Colon (tissue), 2 donors: ENCODE results near the gene GORAB.

ENCODE experiments used
- FAIRE-seq: peaks from 2 replicates; lab custom pipeline; 2012; peaks lifted over from hg19 to GRCh38; lab: Jason Lieb, UNC
- donor health status: control.
- donor health status: control.

Gene GORAB

GRCh38 chr1:170531758-170532657, at the start of gene GORAB:
TSS of gene GORAB (plus strand) at chr1:170532166. CDS start at chr1:170532224, 58 bp downstream.
- FAIRE-seq: no peak

GRCh38 chr1:170483051-170483450, 48.9 kb upstream of the GORAB start:
- FAIRE-seq: no peak

GRCh38 chr1:170487503-170487902, 44.5 kb upstream of the GORAB start:
- FAIRE-seq: no peak

GRCh38 chr1:170491291-170491690, 40.7 kb upstream of the GORAB start:
- no peak for FAIRE-seq

DNA sequence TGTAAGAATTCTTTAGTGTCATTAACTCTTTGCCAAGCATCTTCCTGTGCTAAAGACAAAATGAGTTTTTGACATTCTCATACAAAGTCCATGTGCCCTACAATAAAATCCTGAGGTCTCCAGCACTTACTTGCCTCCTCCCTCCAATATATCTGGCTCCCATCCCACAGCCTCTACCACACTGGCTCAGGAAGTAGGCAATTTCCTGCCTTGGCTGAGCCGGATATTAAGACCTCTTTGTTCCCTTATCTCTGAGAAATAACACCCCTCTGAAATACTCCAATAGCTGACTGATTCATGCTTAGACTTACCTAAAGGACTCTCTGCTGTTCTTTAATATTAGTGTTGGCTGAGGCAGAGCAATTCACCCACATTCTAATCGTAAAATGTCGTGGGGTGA, 37.6 kb upstream of the GORAB start:
- FAIRE-seq: no peak

- FAIRE-seq: no peak
Observed at GRCh38 chr1:170495006-170495405, 37.0 kb upstream of the GORAB start.

DNA sequence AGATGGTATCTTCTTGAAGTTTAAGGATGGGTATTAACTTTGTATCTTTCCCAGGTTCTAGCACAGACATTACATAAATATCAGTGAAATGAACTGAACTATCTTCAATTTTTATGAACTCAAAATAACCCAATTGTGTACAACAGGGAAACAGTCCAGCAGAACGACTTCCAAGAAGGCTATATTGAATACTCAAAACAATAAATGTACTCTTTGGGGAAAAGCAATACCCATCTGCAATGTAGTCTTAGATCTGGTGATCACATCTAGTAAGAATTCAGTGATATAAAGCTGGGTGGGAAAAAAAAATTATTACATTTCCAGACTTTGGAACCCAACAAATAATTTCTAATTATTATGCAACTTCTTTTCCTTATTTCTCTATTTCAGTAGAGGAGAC, 33.1 kb upstream of the GORAB start:
- no peak for FAIRE-seq

- FAIRE-seq: no peak
Observed at GRCh38 chr1:170503665-170504064, 28.3 kb upstream of the GORAB start.

DNA sequence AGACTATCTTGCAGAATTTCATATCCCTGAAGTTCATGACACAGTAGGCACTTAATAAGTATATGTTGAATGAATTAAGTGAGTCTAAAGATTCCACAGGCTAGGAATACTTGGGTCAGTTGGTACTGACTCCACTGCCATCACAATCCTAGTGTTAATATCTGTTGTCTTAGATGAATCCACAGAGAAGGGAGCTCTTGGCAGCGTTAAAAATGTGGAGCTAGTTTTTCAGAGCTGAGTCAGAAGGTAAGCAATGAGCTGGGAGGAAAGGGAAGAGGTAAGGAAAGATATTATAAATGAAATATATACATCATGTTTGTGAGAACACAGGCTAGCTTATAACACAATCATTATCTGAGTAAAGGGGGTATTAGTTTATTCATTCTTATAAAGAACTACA, 21.8 kb upstream of the GORAB start:
- no peak for FAIRE-seq

DNA sequence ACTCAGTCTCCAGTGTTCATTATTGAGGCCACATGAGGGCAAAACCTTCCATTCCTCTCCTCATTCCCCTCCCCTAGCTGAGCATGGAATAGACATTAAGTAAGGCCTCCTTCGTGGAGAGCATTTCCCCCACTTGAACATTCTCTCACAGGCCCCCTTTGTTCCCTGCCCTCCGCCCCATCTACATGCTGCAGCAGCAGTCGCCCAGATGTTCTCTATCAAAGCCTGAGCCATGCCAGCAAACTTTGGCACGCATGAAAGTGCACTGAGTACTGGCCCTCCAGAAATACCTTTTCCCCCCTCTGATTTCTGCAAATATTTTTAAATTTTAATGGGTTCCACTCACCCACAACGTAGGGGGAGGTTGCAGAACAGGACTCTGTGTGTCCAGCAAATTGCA, 20.9 kb upstream of the GORAB start:
- no peak for FAIRE-seq

GRCh38 chr1:170513138-170513537, 18.8 kb upstream of the GORAB start:
- FAIRE-seq: no peak

DNA sequence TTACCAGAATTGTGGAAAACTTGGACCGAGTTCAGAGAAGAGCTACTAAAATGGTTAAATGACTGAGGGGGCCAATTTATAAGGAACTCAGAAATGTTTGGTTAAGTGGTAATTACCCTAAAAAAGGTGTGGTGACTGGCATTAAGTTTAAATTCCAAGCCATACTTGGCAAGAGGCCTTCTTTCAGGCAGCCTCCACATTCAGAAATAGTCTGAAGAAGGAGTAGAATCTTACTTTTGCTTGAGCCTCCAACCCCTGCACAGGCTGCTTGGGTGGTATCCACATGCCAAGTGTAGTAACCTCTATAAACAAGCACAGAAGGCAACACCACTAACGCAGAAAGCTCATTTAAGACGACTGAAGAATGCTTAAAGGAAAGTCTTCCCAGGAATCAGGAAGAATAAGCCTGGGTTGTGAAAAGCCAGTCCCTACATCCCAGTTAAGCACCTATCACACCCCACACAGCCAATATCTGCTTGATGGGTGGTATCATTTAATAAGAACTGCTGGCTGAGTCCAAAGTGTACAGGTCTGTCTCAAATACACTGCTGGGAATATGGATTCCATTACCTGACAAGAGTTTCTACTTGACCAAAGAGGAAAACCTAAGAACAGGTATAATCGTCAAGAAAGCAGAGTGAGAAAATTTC, 13.7 kb upstream of the GORAB start:
- no peak for FAIRE-seq

GRCh38 chr1:170518965-170519364, 13.0 kb upstream of the GORAB start:
- FAIRE-seq: no peak

DNA sequence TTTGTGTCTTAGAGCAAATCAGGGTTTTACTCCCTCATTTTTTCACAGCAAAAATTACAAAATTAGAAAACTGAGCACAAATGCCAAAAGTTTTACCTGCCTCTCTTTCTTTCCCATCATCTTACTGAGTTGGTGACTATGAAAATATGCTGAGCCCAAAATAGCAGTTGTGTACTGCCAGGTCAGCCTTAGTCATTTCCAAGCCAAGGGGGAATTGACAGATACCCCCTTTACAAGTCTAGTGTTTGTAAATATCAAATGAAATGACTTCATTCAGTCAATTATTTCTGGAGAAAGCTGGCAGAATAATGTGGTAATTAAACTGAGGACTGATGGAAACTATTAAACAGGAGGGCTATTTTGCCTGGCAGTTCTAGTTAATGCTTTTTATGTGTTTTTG, 11.4 kb upstream of the GORAB start:
- FAIRE-seq: no peak

GRCh38 chr1:170521818-170522217, 10.1 kb upstream of the GORAB start:
- no peak for FAIRE-seq

DNA sequence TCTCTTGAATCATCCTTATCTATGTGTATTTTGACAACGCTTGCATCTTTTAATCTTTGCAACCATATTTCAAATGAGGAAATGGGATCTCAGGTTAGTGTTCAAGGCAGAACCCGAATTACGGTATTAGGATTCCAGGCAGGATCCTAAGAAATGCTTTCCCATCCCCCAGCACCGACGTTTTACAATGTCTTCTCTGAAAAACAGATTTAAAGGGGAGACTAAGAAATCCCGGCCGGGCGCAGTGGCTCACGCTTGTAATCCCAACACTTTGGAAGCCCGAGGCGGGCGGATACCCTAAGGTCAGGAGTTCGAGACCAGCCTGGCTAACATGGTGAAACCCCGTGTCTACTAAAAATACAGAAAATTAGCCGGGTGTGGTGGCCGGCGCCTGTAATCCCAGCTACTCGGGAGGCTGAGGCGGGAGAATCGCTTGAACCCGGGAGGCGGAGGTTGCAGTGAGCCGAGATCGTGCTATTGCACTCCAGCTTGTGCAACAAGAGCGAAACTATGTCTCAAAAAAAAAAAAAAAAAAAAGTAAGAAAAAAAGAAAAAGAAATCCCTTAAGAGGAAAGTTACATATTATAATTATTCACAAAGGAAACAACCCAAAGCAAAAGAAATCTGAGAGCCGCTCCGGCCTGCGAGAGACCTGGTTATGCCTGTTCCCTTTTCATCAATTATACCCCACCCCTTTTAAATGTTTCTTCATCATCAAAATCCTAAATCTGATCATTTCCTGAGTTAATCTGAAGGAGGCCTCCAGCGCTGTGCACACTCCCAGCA, 801 bp upstream of the GORAB start:
- FAIRE-seq: no peak

DNA sequence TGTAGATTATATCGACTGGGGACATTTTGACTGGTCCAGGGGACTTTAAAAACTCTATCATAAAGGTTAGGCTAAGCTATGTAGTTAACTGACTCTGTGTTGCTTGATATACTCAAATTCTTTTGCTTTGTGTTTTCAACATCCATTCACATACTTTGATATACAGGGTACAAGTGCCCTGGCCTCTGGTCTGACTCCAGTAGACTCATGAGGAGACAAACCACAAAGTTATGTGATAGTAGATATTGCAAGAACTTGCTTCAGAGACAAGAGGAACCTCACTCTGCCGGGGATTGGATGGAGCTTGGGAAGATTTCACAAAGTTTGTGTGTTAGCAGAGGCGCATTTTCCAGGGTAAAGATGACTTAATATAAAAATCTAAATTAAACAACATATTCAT, 1.3 kb downstream of the GORAB start:
- FAIRE-seq: no peak

- no peak for FAIRE-seq
Observed at GRCh38 chr1:170534626-170535147, 2.7 kb downstream of the GORAB start.

- no peak for FAIRE-seq
Observed at GRCh38 chr1:170535418-170535817, 3.5 kb downstream of the GORAB start.

DNA sequence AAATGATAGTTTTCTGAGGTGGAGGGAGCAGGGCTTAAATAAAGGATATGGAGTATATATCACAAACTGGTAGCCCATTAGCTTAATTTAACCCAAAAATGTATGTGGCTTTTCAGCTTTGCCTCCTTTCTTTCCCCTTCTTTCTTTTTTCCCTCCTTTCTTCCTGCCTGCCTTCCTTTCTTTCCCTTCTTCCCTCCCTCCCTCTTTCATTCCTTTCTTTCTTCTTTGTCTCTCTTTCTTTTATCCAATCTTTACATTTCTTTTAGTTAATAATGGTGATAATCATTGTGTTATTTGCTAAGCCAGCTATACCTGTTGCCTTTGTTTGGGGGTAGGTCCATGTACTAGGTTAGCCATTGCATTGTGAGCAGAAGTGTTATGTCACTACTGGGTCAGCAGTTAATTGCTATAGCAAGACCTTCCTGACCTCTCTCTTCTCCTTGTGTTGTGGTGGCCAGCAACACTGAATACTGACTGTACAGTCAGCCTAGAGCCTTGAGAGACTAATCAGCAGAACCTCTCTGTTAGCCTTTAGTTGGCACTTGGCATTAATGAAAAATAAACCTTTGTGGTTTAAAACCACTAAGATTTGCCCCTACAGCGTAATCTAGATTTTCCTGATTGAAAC, 5.1 kb downstream of the GORAB start:
- FAIRE-seq: no peak

- FAIRE-seq: no peak
Observed at GRCh38 chr1:170537798-170538503, 6.0 kb downstream of the GORAB start.
